Loucy (cell line): ENCODE results near the gene PDE9A.

ENCODE experiments used
- H2AFZ ChIP-seq: fragments of 200-600 bp; sonication (generic); 2 replicates; pipeline ENCODE4 v1.6.0; 2016; ENCODE audit warnings: antibody characterized with exemption, mild to moderate bottlenecking, low read length, moderate library complexity
- H3F3A ChIP-seq: fragments of 200-600 bp; 2 replicates; pipeline ENCODE4 v1.6.0; 2016; ENCODE audit warnings: antibody characterized with exemption, low read depth, mild to moderate bottlenecking
- H3K27me3 ChIP-seq: fragments of 200-600 bp; sonication (generic); 2 replicates; pipeline ENCODE4 v1.6.1; 2014; ENCODE audit warnings: low read length, mild to moderate bottlenecking; ENCODE audit not compliant: insufficient read depth, poor library complexity, severe bottlenecking
- H3K36me3 ChIP-seq: fragments of 200-600 bp; sonication (generic); 2 replicates; pipeline ENCODE4 v1.6.1; 2016; ENCODE audit warnings: low read length; ENCODE audit not compliant: insufficient read depth
- H3K4me1 ChIP-seq: fragments of 200-600 bp; sonication (generic); 2 replicates; pipeline ENCODE4 v1.5.1; 2014; ENCODE audit warnings: low read length, mild to moderate bottlenecking; ENCODE audit not compliant: insufficient read depth, poor library complexity, severe bottlenecking
- H3K4me2 ChIP-seq: fragments of 200-600 bp; sonication (generic); 2 replicates; pipeline ENCODE4 v1.6.0; 2014; ENCODE audit warnings: antibody characterized with exemption, low read length, low read depth, mild to moderate bottlenecking; ENCODE audit not compliant: poor library complexity, severe bottlenecking
- H3K4me3 ChIP-seq: fragments of 200-600 bp; sonication (generic); 2 replicates; pipeline ENCODE4 v1.5.1; 2014; ENCODE audit warnings: low read length, mild to moderate bottlenecking, mixed read lengths; ENCODE audit not compliant: poor library complexity, severe bottlenecking
- H3K79me2 ChIP-seq: fragments of 200-600 bp; sonication (generic); 2 replicates; pipeline ENCODE4 v1.6.1; 2014; ENCODE audit warnings: low read length; ENCODE audit not compliant: insufficient read depth
- H3K9ac ChIP-seq: fragments of 200-600 bp; sonication (generic); 2 replicates; pipeline ENCODE4 v1.6.0; 2014; ENCODE audit warnings: mild to moderate bottlenecking, low read depth, low read length, moderate library complexity; ENCODE audit not compliant: poor library complexity, severe bottlenecking
- H3K9me2 ChIP-seq: fragments of 200-600 bp; sonication (generic); replicated peaks from 2 replicates; pipeline ENCODE4 v1.6.1; 2016; ENCODE audit warnings: low read depth, low read length, mixed read lengths
- H3K9me3 ChIP-seq: fragments of 200-600 bp; sonication (generic); 2 replicates; pipeline ENCODE4 v1.6.1; 2014; ENCODE audit warnings: mild to moderate bottlenecking, antibody characterized with exemption, low read length, low read depth; ENCODE audit not compliant: insufficient read depth
- H4K20me1 ChIP-seq: fragments of 200-600 bp; sonication (generic); 2 replicates; pipeline ENCODE4 v1.6.0; 2014; ENCODE audit warnings: antibody characterized with exemption, low read length, mild to moderate bottlenecking; ENCODE audit not compliant: insufficient read depth, poor library complexity, severe bottlenecking
- CTCF ChIP-seq: fragments of 200-600 bp; sonication (generic); conservative IDR thresholded peaks from 2 replicates; pipeline ENCODE4 v1.5.1; 2014; ENCODE audit warnings: mild to moderate bottlenecking, antibody characterized with exemption, low read length
- EZH2phosphoT487 ChIP-seq: fragments of 200-600 bp; IDR thresholded peaks from 2 replicates; pipeline ENCODE4 v1.6.1; 2018; ENCODE audit warnings: antibody characterized with exemption, mild to moderate bottlenecking, moderate library complexity, borderline replicate concordance

PDE9A gene

GRCh38 chr21:42731264-42732032, 78.0 kb downstream of the PDE9A start:
- Histone ChIP-seq H3K79me2 (no peaks in the 10 kb centered on the region), H3K9me3 (no peaks in the 10 kb centered on the region), H3K36me3 (peaks cover 20% of the 10 kb centered on the region; the same call in 1 of the 2 replicates), H3K4me3 (no peak overlapping the region), H2AFZ (no peak overlapping the region), H3K9ac (no peak overlapping the region), H3K27me3 (no peaks in the 10 kb centered on the region), H3K9me2 (no peaks in the 10 kb centered on the region), H3F3A (no peaks in the 10 kb centered on the region), H3K4me1 (no peaks in the 10 kb centered on the region), H4K20me1 (no peaks in the 10 kb centered on the region), H3K4me2 (no peak overlapping the region)
- TF ChIP-seq CTCF: no peak
- TF ChIP-seq EZH2phosphoT487: no peak

DNA sequence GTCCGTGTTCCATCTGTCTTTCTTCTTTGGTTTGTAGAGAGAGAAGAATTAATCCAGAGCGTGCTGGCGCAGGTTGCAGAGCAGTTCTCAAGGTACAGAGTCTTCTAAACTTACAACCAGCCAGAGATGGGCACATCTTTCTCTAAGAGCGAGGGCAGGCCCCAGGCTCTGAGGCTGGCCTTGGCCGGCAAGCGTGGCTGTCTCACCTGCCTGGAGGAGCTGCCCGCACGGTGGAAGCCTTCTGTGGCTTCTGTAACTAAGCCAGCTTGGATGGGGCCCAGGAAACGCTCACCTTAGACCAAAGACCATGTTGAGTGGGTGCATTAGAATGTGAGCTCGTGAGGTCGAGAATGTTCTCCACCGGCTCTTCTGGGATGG, 78.6 kb downstream of the PDE9A start:
- no peak overlapping the region for H3K4me3 ChIP-seq
- H3K79me2 ChIP-seq: no peaks in the 10 kb centered on the region
- no peak overlapping the region for H3K9ac ChIP-seq
- no peaks in the 10 kb centered on the region for H3K9me3 ChIP-seq
- peaks cover 21% of the 10 kb centered on the region; the same call in 1 of the 2 replicates for H3K36me3 ChIP-seq
- no peak overlapping the region for H2AFZ ChIP-seq
- H3K4me1 ChIP-seq: no peaks in the 10 kb centered on the region
- H3K27me3 ChIP-seq: no peaks in the 10 kb centered on the region
- H3K4me2 ChIP-seq: no peak overlapping the region
- no peaks in the 10 kb centered on the region for H3F3A ChIP-seq
- H4K20me1 ChIP-seq: no peaks in the 10 kb centered on the region
- TF ChIP-seq EZH2phosphoT487: no peak
- no peak for TF ChIP-seq CTCF
- no peaks in the 10 kb centered on the region for H3K9me2 ChIP-seq

- no peaks in the 10 kb centered on the region for H3K9me2 ChIP-seq
- H2AFZ ChIP-seq: no peak overlapping the region
- H3F3A ChIP-seq: no peaks in the 10 kb centered on the region
- TF ChIP-seq CTCF (no peak), EZH2phosphoT487 (no peak)
- no peaks in the 10 kb centered on the region for H3K27me3 ChIP-seq
- no peak overlapping the region for H3K4me2 ChIP-seq
- no peak overlapping the region for H3K4me3 ChIP-seq
- H3K9me3 ChIP-seq: no peaks in the 10 kb centered on the region
- H3K36me3 ChIP-seq: peaks cover 24% of the 10 kb centered on the region; the same call in 1 of the 2 replicates
- no peaks in the 10 kb centered on the region for H3K4me1 ChIP-seq
- H3K79me2 ChIP-seq: no peaks in the 10 kb centered on the region
- no peak overlapping the region for H3K9ac ChIP-seq
- H4K20me1 ChIP-seq: no peaks in the 10 kb centered on the region
Observed at GRCh38 chr21:42733037-42733627, 79.7 kb downstream of the PDE9A start.
